GM12891 (cell line): ENCODE results near the gene PDZD2.

Experiments used
- PAX5 ChIP-seq: IDR thresholded peaks from 2 replicates; pipeline ENCODE4 v1.6.1; 2011; ENCODE audit warnings: low read length, moderate library complexity, mild to moderate bottlenecking; ENCODE audit not compliant: insufficient read depth, severe bottlenecking
- POLR2A ChIP-seq: IDR thresholded peaks from 2 replicates; pipeline ENCODE4 v1.6.1; 2011; ENCODE audit warnings: low read depth, low read length, control low read depth
- POLR2AphosphoS5 ChIP-seq: IDR thresholded peaks from 2 replicates; pipeline ENCODE4 v1.6.1; 2011; ENCODE audit warnings: low read depth, low read length, control low read depth
- POU2F2 ChIP-seq: IDR thresholded peaks from 2 replicates; pipeline ENCODE4 v1.6.1; 2011; ENCODE audit warnings: low read depth, mild to moderate bottlenecking, control low read depth, low read length, moderate library complexity
- SPI1 ChIP-seq: IDR thresholded peaks from 2 replicates; pipeline ENCODE4 v1.6.1; 2011; ENCODE audit warnings: low read depth, low read length, control low read depth
- TAF1 ChIP-seq: IDR thresholded peaks from 2 replicates; pipeline ENCODE4 v1.6.1; 2011; ENCODE audit warnings: low read depth, low read length, control low read depth

- no peak for TF ChIP-seq POLR2A
- no peak for TF ChIP-seq SPI1
- TF ChIP-seq TAF1: no peak
- TF ChIP-seq POLR2AphosphoS5: no peak
- no peak for TF ChIP-seq PAX5
- no peak for TF ChIP-seq POU2F2
Measured at GRCh38 chr5:32022638-32023037, 383.7 kb downstream of the PDZD2 start.
